Vagina (tissue), 2 donors: ENCODE data around the gene OR4K15.
"Not testable (repeated sequence)": the region's sequence is repeated elsewhere in the genome, so short reads cannot be mapped to it uniquely, and the experiment has no call there.

Source experiments
- POLR2A ChIP-seq, 2 donors: fragments of 450-650 bp; IDR thresholded peaks; one replicate each; pipeline ENCODE4 v1.6.1; 2017; ENCODE audit warnings: antibody characterized with exemption in 2 of 2, mild to moderate bottlenecking in 2 of 2, moderate library complexity in 2 of 2
- TF ChIP-seq, protein P1 (sequence below), 3 experiments: fragments of 450-650 bp in 2 of 3; fragments of 200-600 bp in 1 of 3; sonication (generic) in 1 of 3; IDR thresholded peaks; one replicate each; pipeline ENCODE4 v1.5.1; 2017 to 2019; ENCODE audit warnings: antibody characterized with exemption in 3 of 3, mild to moderate bottlenecking in 2 of 3, moderate library complexity in 2 of 3

DNA sequence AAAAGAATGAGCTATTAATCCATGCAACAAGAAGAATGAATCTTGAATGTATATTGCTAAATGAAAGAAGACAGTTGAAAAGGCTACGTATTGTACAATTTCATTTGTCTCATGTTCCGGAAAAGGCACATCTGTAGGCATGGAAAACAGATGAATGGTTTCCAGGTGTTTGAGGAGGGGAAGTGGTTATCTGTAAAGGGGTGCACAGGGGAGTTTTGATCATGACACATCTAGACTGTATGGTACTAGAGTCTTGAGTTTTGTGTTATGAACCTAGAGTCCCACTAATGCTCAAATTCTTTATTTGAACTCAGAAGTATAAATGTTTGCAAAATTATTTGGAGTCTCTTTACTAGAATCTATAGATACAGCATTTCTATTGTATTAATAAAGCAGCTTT, 5.7 kb upstream of the OR4K15 start:
- TF ChIP-seq, protein P1, sequence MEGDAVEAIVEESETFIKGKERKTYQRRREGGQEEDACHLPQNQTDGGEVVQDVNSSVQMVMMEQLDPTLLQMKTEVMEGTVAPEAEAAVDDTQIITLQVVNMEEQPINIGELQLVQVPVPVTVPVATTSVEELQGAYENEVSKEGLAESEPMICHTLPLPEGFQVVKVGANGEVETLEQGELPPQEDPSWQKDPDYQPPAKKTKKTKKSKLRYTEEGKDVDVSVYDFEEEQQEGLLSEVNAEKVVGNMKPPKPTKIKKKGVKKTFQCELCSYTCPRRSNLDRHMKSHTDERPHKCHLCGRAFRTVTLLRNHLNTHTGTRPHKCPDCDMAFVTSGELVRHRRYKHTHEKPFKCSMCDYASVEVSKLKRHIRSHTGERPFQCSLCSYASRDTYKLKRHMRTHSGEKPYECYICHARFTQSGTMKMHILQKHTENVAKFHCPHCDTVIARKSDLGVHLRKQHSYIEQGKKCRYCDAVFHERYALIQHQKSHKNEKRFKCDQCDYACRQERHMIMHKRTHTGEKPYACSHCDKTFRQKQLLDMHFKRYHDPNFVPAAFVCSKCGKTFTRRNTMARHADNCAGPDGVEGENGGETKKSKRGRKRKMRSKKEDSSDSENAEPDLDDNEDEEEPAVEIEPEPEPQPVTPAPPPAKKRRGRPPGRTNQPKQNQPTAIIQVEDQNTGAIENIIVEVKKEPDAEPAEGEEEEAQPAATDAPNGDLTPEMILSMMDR (IDR thresholded peaks at IDR 0.05) = not testable (repeated sequence)
- TF ChIP-seq POLR2A (IDR thresholded peaks at IDR 0.05) = not testable (repeated sequence)
